ENCODE results near the gene CRLF1.
"Not testable (repeated sequence)": the region's sequence is repeated elsewhere in the genome, so short reads cannot be mapped to it uniquely, and the experiment has no call there.

The CRLF1 gene

DNA sequence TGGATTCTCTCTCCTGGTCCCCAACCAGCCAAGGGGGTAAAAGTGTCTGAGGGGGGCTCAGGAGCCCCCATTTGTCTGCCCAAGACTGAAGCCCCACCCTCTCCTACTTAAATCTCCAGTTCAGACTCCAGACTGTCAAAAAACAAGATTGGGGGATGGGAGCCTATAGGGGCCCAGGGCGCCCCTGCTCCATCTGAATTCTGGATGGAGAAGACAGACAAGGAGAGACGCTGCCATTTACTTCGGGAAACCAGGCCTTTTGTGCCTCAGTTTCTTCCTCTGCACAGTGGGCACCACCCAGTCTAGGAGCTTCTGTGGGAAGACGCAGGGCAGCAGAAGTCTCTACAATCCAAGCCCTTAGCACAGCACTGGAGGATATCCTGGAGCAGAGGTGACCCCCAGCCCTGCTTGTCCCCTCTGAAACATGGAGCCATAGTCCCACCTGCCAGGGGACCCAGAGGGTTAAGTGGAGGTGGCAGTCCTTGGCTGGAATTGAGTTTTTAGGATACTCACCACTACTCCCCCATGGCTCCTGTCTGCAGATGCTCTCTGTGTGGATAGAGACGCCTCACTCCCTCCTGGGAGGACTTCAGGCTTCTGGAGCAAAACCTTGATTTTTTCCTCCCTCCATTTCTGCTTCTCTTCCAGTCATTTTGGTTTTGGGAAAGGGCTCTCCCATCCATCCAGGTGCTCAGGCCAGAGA is 1.7 kb upstream of the CRLF1 start:
- DNase-seq = no peak

DNA sequence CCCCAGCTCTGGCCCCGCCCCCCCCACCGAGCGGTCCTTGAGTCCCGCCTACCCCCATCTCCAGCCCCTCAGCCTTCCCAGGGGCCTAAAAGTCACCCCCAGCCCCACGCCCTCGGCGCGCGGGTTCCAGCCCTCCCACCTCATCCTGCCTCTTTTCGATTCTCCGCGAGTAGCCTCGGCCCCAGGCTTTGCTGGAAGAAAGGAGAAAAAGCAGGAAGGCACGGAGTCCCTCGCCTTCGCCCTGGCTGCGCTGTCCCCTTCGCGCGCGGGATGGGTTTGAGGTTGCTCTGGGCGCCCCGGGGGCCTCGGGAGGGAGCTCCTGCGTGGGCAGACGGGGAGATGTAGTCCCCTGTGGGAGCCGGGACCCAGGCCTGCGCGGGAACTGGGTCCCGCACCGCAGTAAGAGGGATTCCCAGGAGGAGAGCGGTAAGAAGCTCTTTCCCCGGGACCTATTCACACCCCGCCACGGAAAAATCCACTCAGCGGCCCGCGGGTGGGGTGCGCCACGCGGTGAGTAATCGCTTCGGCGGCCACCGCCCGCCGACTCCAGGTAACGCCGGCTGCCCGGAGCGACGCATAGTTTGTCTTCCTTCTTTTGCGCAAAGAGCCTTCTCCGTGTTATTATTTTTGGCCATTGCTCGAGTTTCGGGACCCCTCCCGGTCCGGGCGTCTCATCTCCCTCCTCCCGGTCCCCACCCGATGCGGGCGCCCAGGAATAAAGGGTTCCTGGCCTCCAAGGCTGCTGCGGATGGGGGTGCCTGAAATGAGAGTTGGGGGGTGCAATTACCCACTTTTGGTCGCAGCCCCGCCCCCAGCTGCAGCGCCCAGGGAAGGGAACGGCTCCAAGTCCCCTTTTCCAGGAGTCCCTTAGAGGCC is 865 bp upstream of the CRLF1 start:
- DNase-seq = no peak

DNA sequence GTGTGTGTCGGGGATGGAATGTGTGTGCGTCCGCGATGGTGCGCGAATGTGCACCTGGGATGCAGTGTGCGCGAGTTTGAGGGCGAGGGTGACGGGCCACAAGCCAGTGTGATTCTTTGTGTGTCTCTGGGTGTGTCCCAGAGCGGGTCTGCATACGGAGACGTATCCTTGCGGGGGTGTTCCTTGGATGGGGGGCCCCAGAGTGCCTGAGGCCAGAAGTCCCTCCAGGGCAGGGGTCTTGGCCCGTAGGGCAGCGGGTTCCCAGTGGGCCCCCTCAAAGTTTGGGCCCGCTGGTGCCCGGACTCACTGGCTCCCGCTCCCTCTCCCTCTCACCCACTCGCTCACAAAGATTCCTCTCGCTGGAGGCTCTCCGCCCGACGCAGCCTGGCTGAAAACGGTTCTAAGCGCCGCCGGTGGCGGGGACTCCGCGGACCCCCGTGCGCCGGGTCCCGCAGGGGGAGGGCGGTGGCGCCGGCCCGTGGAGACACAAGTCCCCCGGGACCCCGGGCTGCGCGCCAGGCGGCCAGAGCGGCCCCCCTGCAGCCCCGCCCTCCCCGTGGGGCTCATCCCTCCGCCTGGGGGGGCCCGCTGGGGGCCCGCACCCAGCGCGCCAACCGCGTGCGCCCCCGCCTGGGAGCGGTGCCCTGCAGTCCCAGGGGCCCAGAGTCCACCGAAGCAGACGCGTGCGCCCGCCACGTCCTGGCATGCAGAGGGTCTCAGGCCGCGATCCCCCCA is 886 bp downstream of the CRLF1 start:
- DNase-seq = no peak

DNA sequence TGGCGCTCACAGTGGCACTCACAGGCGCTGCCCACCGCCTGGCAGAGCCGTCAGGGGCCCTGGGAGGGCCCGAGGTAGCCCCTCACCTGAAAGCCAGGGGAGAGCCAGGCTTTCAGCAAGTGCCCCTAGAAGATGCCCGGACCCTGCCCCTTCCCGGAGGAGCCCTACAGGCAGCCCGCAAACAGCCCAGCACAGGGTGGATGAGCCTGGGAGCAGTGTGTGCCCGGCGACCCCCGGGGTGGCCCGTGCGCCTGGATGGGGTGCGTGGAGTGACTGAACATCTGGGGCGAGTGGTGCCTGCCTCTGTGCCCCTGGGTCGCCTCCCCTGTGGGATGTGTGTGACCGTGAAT is 1.4 kb downstream of the CRLF1 start:
- no peak for DNase-seq

DNA sequence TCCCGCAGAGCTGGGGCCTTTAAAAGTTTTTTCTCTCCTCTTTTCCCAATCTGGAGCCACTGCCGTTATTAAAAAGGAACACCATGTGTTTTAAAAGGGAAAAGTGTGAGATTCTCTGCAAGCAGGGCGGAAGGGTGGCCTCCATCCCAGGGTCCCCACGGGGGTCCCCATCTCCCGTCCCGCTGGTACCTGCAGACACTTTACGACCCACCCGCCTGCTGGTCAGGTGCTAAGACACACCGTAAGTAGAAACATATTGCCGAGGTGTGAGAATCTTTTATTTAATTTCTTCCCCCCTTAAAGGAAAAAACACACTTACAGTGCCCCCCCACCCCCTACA is 1.8 kb downstream of the CRLF1 start:
- DNase-seq = no peak

DNA sequence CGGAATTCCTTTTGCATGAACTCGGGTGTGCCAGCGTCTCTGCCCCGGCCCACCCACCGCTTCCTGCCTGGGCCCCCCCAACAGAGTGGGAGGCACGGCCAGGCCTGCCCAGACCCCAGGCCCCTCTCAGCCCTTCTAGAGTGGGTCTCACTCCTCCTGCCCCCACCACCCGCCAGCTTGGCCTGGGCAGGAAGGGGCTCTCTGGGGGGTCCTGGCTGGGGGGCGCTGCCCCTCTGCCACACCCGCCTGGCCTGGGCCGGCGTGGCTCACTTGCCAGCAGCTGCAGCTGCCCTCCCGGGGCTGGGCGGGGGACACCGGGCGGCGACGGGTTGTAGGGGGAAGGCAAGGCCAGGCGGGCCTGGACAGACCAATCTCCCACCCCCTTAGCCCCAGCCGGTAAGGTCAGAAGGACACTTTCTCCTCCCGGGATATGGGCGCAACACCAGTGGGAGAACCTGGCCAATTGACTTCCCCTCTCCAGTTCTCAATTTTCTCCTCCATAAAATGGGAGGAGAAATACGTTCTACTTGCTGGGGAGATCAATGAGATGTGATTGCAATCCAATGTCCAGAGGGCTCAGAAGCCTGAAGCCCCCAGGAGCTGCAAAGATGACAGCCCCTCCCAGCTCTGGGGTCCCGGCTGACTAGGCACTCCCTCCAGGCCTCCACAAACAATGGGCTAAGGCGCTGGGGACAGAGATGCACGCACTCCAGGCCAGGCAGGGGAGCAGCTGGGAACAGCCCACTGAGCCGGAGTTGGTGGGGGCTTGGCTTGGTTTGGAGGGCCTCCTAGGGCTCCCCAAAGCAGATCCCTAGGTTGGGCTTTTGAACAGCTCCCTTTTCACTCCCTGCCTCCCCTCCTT is 2.4 kb downstream of the CRLF1 start:
- DNase-seq = no peak

DNA sequence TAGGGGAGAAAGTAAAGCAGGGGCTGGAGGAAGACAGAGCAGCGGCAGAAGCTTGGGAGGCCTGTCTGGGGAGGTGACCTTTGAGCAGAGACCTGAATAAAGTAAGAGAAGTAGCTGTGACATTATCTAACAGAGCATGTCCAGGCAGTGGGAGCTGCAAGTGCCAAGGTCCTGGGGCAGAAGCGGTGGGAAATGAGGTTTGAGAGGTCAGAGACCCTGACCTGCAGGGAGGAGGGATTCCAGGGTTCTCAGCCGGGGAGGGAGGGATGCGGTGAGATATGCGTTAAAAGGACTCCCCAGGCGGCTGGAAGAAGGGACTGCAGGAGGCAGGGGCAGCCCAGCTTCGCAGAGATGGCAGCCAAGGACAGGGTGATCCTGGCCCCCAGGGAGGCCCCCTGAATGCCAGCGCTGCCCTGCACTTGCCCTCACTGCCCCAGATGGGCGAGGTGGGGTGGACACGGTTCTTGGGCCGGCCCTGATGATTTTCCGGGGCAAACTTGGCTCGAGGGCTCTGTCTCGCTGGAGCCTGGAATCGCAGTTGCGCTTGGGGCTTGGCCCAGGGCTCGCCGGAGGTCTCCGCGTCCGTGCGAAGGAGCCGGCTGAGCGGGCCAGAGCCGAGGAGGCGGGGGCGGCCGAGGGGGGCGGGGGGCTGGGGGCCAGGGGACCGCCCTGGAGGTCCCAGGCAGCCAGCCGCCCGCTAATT is 3.2 kb downstream of the CRLF1 start:
- no peak for DNase-seq

DNA sequence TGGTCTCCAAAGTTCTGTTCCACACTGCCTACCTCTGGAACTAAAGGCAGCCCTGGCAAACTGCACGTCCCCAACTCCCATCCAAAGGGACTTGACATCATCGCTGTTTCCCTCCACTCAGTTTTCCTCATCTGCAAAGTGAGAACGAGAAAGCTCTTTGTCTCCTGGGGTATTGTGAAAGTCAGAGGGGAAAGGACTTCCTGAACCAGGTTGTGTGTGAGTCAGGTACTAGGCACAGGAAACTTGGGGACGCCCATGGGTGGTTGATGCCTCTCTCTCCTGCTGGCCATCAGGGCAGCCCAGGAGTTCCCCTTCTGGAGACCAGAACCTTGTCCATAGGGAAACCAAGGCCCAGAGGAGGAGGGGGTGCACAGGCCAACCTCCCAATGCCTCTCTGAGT is 4.7 kb downstream of the CRLF1 start:
- DNase-seq = no peak

DNA sequence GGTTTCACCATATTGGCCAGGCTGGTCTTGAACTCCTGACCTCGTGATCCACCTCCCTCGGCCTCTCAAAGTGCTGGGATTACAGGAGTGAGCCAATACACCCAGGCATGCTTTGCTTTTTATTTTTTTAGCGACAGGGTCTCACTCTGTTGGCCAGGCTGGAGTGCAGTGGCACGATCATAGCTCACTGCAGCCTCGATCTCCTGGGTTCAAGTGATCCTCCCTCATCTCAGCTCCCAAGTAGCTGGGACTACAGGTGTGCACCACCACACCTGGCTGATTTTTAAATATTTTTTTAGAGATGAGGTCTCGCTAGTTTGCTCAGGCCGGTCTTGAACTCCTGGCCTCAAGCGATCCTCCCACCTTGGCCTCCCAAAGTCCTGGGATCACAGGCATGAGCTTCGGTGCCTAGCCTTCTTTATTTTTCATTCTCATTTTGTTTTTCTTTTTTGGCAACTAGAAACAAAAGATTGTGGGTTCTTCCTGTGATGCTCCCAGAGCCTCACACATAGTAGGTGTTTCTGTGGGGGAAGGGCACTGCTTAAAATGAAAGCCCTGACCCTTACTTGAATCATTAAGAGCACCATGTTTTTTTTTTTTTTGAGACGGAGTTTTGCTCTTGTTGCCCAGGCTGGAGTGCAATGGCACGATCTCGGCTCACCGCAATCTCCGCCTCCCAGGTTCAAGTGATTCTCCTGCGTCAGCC is 5.8 kb downstream of the CRLF1 start:
- not testable (repeated sequence) for DNase-seq

DNA sequence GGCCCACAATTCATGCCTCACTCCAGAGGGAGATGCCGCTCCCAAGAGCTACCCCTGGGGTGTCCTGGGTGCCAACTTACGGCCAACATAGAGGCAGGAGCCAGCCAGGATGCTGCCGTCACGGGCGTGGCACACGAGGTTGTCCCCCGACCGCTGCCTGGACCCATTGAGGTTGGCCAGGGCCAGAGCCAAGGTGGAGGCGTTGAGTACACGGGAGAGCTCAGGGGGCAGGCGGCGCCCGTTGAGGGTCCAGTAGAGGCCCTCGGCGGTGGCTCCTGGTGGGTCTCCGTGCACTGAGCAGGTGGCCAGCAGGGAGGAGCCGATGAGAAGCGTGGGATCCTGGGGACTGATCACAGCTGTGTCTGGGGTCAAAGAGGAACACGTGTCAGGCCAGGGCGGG is 7.1 kb downstream of the CRLF1 start:
- no peak for DNase-seq

DNA sequence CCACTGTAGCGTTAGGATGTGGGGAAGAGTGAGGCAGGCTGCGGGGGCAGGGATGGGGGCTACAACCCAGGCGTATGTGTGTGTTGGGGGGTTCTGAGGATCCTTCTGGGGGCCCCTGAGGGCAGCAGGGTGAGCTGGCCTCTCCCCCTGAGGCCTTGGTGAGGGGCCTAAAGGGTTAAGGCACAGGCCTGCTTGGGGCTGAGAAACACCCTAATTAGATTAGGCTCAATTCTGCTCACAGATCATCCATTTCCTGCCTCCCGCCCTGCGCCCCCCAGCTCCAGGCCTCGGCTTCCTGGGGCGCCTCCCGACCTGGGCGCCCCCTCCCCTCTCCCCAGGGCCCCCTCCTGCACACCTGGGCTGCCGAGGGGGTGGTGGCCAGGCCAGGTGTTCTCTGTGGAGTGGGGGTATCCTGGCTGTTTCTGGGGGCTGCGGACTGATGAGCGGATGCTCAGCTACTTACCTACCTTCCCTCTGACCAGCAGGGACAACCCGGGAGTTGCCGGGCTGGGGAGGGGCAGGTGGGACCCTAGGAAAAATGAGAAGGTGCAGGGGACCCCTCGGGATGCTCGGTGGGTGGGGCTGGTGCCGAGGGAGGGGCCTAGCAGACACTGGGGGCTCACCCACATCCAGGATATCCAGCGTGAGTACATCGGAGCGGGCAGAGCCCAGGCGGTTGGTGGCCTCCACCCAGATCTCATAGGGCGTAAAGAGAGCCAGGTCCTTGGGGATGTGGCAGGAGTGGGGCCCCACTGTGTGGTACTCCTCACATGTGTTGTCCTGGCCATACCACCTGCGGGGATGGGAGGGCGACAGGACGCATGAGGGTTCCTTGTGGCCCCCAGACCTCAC is 8.6 kb downstream of the CRLF1 start:
- no peak for DNase-seq

DNA sequence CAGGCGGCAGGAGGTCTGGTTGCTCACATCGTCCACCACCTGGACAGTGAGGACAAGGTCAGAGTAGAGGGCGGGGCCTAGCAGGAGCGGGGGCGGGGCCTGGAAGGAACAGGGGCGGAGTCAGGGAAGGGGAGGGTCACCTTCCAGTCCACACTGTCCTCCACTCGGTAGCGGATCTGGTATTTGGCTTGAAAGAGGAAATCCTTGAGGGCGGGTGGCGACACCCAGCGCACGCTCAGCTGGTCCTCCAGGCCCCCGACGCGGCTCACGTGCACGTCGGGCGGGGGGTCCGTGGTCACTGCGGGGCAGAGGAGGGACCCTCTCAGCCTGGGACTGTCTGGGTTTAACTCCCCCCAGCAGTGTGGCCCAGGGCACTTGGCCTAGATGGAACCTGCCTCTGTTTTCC is 9.8 kb downstream of the CRLF1 start:
- DNase-seq = peak; percentile 53

DNA sequence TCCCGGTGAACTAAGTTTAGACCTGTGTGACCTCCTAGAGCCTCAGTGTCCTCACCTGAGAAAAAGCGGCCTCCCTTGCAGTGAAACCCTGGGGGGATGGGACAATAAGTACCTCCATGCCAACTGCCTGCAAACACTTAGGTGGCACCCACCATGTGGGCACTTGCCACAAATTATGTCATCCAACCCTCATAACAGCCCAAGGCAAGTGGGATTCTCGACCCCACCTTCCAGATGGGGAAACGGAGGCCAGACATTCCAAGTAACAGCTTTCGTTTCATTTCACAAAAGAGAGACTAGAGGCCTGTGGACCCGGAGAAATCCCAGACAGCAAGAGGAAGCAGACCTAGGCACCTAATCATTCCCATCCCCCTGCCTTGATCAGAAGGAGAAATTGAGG is 11.1 kb downstream of the CRLF1 start:
- no peak for DNase-seq

DNA sequence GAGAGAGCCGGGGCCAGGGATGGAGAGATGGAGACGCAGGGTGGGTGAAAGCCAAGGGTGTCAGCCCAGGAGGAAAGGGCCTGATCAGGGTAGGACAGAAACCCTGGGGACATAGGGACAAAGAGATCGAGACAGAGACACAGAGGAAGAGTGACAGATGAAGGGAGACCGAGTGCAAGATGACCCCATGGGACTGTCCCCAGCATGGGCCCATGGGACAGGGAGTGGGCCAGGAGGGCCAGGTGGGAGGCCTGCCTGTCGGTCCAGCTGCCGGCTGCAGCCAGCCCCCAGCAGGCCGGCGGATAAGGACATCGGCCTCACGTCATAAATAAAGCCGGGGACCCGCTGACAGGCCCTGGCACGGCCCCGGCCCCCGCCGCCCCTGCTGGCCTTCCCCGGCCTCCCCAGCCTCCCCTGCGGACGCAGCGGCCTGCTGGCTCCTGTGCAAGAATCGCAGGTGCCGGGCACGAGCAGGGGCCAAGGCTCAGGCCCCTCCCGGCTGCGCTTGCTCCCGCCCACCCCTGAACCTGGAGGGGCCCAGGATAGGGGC is 11.7 kb downstream of the CRLF1 start:
- no peak for DNase-seq

DNA sequence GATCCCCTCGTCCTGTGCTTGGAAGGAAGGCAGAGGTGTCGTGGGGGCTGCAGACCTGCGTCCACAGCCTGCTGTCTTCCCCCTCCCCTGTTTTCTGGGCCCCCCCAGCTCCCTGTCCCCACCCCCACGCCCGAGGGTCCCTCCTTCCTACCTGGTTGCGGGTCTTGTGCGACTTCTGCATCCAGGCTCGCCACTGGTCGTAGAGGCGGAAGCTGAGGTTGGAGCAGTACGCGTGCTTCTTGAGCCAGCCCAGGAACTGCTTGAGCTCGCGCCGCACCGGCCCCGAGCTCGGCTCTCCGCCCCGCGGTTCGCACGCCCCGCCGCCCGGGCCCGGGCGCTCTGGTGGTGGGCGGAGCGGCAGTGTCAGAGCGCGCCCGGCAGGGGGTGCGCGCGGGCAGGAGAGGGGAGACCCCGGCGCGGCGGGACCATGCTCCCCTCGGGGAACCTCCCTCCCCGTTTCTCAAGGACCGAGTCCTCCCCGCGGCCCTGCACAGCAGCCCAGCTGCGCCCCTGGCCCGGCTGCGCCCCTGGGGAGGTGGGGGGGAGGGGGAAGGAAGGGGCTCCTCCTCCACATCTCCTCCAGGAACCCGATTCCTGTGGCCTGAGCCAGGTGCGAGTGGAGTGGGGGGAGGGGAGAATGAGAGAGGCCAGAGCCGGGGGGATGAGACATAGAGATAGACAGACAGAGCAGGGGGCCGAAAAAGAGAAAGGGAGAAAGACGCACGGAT is 12.3 kb downstream of the CRLF1 start:
- peak; percentile 72 for DNase-seq

DNA sequence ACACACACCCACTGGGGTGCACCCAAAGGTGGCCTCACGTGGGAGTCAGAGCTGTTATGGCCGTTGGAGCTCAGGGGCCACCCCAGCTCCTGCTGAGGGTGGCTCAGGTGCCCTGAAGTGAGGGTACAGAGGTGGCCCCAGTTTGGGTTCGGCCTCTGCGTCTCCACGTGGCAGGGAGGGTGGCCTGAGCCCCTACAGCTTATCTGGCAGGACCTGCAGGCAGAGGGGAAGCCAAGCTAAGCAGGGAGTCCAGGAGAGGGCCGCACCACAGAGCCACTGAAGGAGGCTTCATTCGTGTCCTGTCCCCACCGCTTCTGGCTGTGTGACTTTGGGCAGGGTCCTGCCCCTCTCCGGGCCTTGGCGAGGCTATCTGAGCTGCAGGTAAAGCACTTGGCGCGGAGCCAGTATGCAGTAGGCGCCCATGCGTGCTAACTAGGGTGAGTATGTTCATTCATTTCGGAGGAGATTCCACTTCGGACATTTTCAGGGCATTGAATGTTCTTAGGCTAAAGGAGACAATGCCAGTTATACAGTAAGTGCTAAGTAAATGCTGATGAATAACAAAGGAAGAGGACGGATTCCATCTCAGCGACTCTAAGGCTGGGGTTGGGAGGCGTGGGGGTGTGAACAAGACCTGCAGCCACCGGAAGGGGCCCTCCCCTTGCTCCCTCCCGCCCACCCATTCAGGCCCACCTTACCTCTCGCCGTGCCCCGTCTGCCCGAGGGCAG is 13.1 kb downstream of the CRLF1 start:
- no peak for DNase-seq

DNA sequence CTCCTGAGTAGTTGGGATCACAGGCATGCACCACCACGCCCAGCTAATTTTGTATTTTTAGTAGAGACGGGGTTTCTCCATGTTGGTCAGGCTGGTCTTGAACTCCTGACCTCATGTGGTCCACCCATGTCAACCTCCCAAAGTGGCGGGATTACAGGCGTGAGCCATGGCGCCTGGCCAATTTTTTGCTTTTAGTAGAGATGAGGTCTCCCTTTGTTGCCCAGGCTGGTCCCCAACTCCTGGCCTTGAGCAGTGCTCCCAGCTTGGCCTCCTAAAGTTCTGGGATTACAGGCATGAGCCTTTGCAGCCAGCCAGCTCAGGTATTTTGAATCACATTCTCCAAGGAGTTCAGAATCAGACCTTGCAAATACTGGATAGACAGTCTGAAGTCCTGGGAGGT is 13.9 kb downstream of the CRLF1 start:
- DNase-seq = not testable (repeated sequence)

DNA sequence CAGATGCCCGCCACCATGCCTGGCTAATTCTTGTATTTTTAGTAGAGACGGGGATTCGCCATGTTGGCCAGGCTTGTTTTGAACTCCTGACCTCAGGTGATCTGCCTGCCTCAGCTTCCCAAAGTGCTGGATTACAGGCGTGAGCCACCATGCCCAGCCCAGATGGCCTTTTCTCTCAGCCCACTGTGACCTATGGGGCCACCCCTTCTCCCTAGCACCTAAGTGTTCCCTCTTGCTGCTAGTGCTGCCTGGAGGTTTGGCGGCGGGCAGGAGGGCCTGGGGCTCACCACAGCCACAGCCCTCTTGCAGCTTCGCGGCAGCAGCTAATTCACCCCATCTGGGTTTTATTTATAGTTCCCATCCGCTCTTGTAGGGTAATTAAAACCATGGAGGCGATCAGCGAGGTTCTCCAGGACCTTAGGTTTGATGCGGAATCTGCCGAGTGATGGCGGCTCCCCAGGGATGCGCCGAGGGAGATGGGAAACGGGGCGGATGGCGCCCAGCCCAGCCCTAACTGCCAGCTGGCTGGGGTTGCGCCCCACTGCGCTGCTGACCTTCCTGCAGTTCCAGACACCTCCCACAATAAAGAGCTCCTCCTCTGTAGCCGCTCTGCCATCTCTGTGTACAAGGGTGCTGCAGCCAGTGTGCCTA is 14.7 kb downstream of the CRLF1 start:
- DNase-seq = no peak
